ENCODE measurements around the gene SPATA24. TPM values are rescaled to one million over a fixed set of nuclear protein-coding genes. Genes with fewer than 3 reads are reported as not detected.
"Not testable (repeated sequence)": the region's sequence is repeated elsewhere in the genome, so short reads cannot be mapped to it uniquely, and the experiment has no call there.

SPATA24 gene
- 3.4 TPM for polyA plus RNA-seq (2013, experiment 1 of 2; ENCODE audit: insufficient read length)
- 4.7 TPM for polyA plus RNA-seq (2013, experiment 2 of 2; ENCODE audit: insufficient read length)

GRCh38 chr5:139403787-139404483, at the start of gene SPATA24:
TSS of gene SPATA24 (minus strand) at chr5:139404089. CDS start at chr5:139404060, 29 bp downstream.
- peak; percentile 98 for DNase-seq

- no peak for DNase-seq
Measured at GRCh38 chr5:139451878-139452660, 48.2 kb upstream of the SPATA24 start.

- no peak for DNase-seq
Measured at GRCh38 chr5:139451176-139451575, 47.3 kb upstream of the SPATA24 start.

GRCh38 chr5:139446956-139447779, 43.3 kb upstream of the SPATA24 start:
- peak; percentile 46 for DNase-seq

- peak; percentile 84 for DNase-seq
Measured at GRCh38 chr5:139445325-139446170, 41.7 kb upstream of the SPATA24 start.

- peak; percentile 90 for DNase-seq
Measured at GRCh38 chr5:139443831-139444453, 40.1 kb upstream of the SPATA24 start.

- DNase-seq = not testable (repeated sequence)
Measured at GRCh38 chr5:139440416-139440815, 36.5 kb upstream of the SPATA24 start.

GRCh38 chr5:139439013-139439903, 35.4 kb upstream of the SPATA24 start, which contains the start of gene DNAJC18:
TSS of gene DNAJC18 (minus strand) at chr5:139439525. CDS start at chr5:139439445, 80 bp downstream.
- peak; percentile 90 for DNase-seq

- DNase-seq = no peak
Measured at GRCh38 chr5:139438707-139439012, 34.8 kb upstream of the SPATA24 start.

- DNase-seq = no peak
Measured at GRCh38 chr5:139435676-139436075, 31.8 kb upstream of the SPATA24 start.

GRCh38 chr5:139431706-139432105, 27.8 kb upstream of the SPATA24 start:
- DNase-seq = no peak

GRCh38 chr5:139430015-139430414, 26.1 kb upstream of the SPATA24 start:
- DNase-seq = no peak

GRCh38 chr5:139426203-139426885, 22.5 kb upstream of the SPATA24 start:
- DNase-seq = peak; percentile 92

- DNase-seq = no peak
Measured at GRCh38 chr5:139425497-139425896, 21.6 kb upstream of the SPATA24 start.

- DNase-seq = peak; percentile 70
Measured at GRCh38 chr5:139422307-139422893, 18.5 kb upstream of the SPATA24 start.

- DNase-seq = no peak
Measured at GRCh38 chr5:139419226-139420192, 15.6 kb upstream of the SPATA24 start.

GRCh38 chr5:139418793-139419192, 14.9 kb upstream of the SPATA24 start:
- DNase-seq = no peak

GRCh38 chr5:139417214-139417613, 13.3 kb upstream of the SPATA24 start:
- DNase-seq = no peak
